GM12892 (cell line): ENCODE results near the gene PTGS1.

Source experiments
- POLR2A ChIP-seq: IDR thresholded peaks from 2 replicates; pipeline ENCODE4 v1.6.1; 2011; ENCODE audit warnings: low read depth, low read length, control low read depth
- TAF1 ChIP-seq: IDR thresholded peaks from 2 replicates; pipeline ENCODE4 v1.6.1; 2011; ENCODE audit warnings: low read depth, mild to moderate bottlenecking, control low read depth, low read length, borderline replicate concordance

- TF ChIP-seq POLR2A (no peak), TAF1 (no peak)
Observed at GRCh38 chr9:122360891-122361290, 9.9 kb upstream of the PTGS1 start.
